Measurements from ENCODE around the gene FAM53B. TPM values are rescaled to one million over a fixed set of nuclear protein-coding genes. Genes with fewer than 3 reads are reported as not detected.
A peak's percentile ranks its signal among the peaks of the same experiment; 100 is the strongest.
"Not testable (repeated sequence)": the region's sequence is repeated elsewhere in the genome, so short reads cannot be mapped to it uniquely, and the experiment has no call there.

The FAM53B gene
- total RNA-seq (2014; rRNA removed; shearing (Covaris generic)), result 11.4 and 12.1 TPM in 2 replicates

- peak; percentile 87 for DNase-seq (ENCODE audit: low read depth)
Observed at GRCh38 chr10:124744102-124745050, at the start of gene FAM53B. Gene FAM53B (minus strand): TSS chr10:124744378. CDS start chr10:124706713, 37,665 bp downstream.

- DNase-seq (ENCODE audit: low read depth), result no peak
Observed at GRCh38 chr10:124792998-124793352, 48.8 kb upstream of the FAM53B start.

GRCh38 chr10:124791547-124792348 is 47.6 kb upstream of the FAM53B start, which contains the start of gene EEF1AKMT2:
Gene EEF1AKMT2 (minus strand): TSS chr10:124791887. CDS start chr10:124791833, 54 bp downstream.
- DNase-seq (ENCODE audit: low read depth), result peak; percentile 86

- DNase-seq (ENCODE audit: low read depth), result not testable (repeated sequence)
Observed at GRCh38 chr10:124782900-124783299, 38.7 kb upstream of the FAM53B start.

- DNase-seq (ENCODE audit: low read depth), result no peak
Observed at GRCh38 chr10:124768791-124769190, 24.6 kb upstream of the FAM53B start.

- DNase-seq (ENCODE audit: low read depth), result no peak
Observed at GRCh38 chr10:124765256-124765655, 21.1 kb upstream of the FAM53B start.

GRCh38 chr10:124763267-124763666 is 19.1 kb upstream of the FAM53B start:
- DNase-seq (ENCODE audit: low read depth), result no peak

GRCh38 chr10:124762281-124762680 is 18.1 kb upstream of the FAM53B start:
- DNase-seq (ENCODE audit: low read depth), result no peak

GRCh38 chr10:124756156-124756903 is 12.2 kb upstream of the FAM53B start:
- DNase-seq (ENCODE audit: low read depth), result no peak

GRCh38 chr10:124755581-124755980 is 11.4 kb upstream of the FAM53B start:
- no peak for DNase-seq (ENCODE audit: low read depth)

- DNase-seq (ENCODE audit: low read depth), result no peak
Observed at GRCh38 chr10:124754227-124754626, 10.0 kb upstream of the FAM53B start.

- no peak for DNase-seq (ENCODE audit: low read depth)
Observed at GRCh38 chr10:124748953-124749645, 4.9 kb upstream of the FAM53B start.

- DNase-seq (ENCODE audit: low read depth), result no peak
Observed at GRCh38 chr10:124748166-124748565, 4.0 kb upstream of the FAM53B start.

GRCh38 chr10:124747745-124748144 is 3.6 kb upstream of the FAM53B start:
- no peak for DNase-seq (ENCODE audit: low read depth)

GRCh38 chr10:124746992-124747391 is 2.8 kb upstream of the FAM53B start:
- DNase-seq (ENCODE audit: low read depth), result no peak

- not testable (repeated sequence) for DNase-seq (ENCODE audit: low read depth)
Observed at GRCh38 chr10:124746447-124746846, 2.3 kb upstream of the FAM53B start.

GRCh38 chr10:124745673-124746072 is 1.5 kb upstream of the FAM53B start:
- DNase-seq (ENCODE audit: low read depth), result no peak

- no peak for DNase-seq (ENCODE audit: low read depth)
Observed at GRCh38 chr10:124745252-124745651, 1.1 kb upstream of the FAM53B start.

- peak; percentile 38 for DNase-seq (ENCODE audit: low read depth)
Observed at GRCh38 chr10:124743191-124744101, 732 bp downstream of the FAM53B start.
